ENCODE data around the gene TMSB15B.
"Not testable (repeated sequence)": the region's sequence is repeated elsewhere in the genome, so short reads cannot be mapped to it uniquely, and the experiment has no call there.

The TMSB15B gene

DNA sequence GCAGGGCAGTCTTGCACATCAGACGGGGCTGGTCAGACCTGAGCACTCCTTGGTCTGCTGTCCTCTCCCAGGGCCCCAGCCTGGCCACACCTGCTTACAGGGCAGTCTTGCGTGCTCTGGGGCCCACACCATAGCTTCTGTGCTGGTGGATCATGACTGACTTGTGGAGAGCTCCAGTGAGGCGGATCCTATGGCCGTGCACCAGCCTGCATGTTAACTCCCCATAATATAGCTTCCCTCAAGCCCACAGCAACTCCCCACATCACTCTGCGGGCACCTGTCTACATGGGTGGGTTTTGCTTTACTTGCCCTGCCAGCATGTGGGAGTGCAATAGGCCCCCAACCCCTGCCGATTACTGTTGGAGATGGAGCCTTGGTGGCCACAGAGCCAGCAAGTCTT, 8.2 kb upstream of the TMSB15B start:
- H3K4me3 ChIP-seq (ENCODE audit: control insufficient read depth in 1 of 7, extremely low read depth in 1 of 7, insufficient read depth in 4 of 7, low read depth in 2 of 7, low read length in 6 of 7) = no peak overlapping the region
- no peaks in the 10 kb centered on the region for H3K36me3 ChIP-seq (ENCODE audit: control insufficient read depth in 4 of 4, insufficient read depth in 4 of 4, low read length in 3 of 4)
- H3K27me3 ChIP-seq (replicated peaks in 2 of 5; ENCODE audit: control insufficient read depth in 4 of 5, insufficient read depth in 5 of 5, low read length in 4 of 5) = peaks cover 0 to 4% (median 0%) of the 10 kb centered on the region in 5 experiments
- no peak overlapping the region for H3K27ac ChIP-seq (ENCODE audit: insufficient read depth in 1 of 2, low read depth in 1 of 2, low read length in 2 of 2, poor library complexity in 1 of 2, severe bottlenecking in 2 of 2)
- ChIA-PET POLR2A (no interaction called here), CTCF (no interaction called here)
- 91% methylated on average over 4 of the region's 6 CpGs for WGBS (ENCODE audit: insufficient coverage)
- H3K4me1 ChIP-seq (ENCODE audit: control extremely low read depth in 1 of 4, control insufficient read depth in 4 of 4, insufficient read depth in 4 of 4, low read length in 3 of 4) = no peaks in the 10 kb centered on the region
- H3K9me3 ChIP-seq (ENCODE audit: control extremely low read depth in 1 of 5, control insufficient read depth in 4 of 5, insufficient read depth in 2 of 5, low read depth in 1 of 5, low read length in 4 of 5) = no peaks in the 10 kb centered on the region
- no peak for DNase-seq

DNA sequence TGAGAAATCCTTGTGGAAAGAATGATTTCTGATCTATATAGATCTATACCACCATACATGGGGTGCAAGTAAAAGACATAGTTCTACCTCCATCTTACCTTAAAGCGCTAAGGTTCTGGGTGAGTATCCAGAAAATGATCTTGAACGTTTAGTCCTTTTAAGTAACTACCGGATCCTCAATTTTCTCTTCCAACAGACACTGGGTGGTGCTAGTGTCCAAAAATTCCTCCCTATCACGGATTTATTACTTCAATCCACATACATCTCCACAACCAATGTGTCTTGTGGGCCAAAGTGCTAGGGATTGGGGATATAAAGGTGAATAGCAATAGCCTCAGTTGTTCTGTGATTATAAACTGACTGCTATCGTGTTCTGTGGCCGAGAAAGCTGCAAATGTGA, 1.8 kb upstream of the TMSB15B start:
- CTCF ChIA-PET; H3K9me3 ChIP-seq (ENCODE audit: control extremely low read depth in 1 of 5, control insufficient read depth in 4 of 5, insufficient read depth in 2 of 5, low read depth in 1 of 5, low read length in 4 of 5); H3K27me3 ChIP-seq (replicated peaks in 2 of 5; ENCODE audit: control insufficient read depth in 4 of 5, insufficient read depth in 5 of 5, low read length in 4 of 5); H3K27ac ChIP-seq (ENCODE audit: insufficient read depth in 1 of 2, low read depth in 1 of 2, low read length in 2 of 2, poor library complexity in 1 of 2, severe bottlenecking in 2 of 2); POLR2A ChIA-PET; DNase-seq; H3K4me3 ChIP-seq (ENCODE audit: control insufficient read depth in 1 of 7, extremely low read depth in 1 of 7, insufficient read depth in 4 of 7, low read depth in 2 of 7, low read length in 6 of 7); H3K36me3 ChIP-seq (ENCODE audit: control insufficient read depth in 4 of 4, insufficient read depth in 4 of 4, low read length in 3 of 4); H3K4me1 ChIP-seq (ENCODE audit: control extremely low read depth in 1 of 4, control insufficient read depth in 4 of 4, insufficient read depth in 4 of 4, low read length in 3 of 4): not testable (repeated sequence)
- no CpG with 5 or more reads among the region's 6 CpGs for WGBS (ENCODE audit: insufficient coverage)

DNA sequence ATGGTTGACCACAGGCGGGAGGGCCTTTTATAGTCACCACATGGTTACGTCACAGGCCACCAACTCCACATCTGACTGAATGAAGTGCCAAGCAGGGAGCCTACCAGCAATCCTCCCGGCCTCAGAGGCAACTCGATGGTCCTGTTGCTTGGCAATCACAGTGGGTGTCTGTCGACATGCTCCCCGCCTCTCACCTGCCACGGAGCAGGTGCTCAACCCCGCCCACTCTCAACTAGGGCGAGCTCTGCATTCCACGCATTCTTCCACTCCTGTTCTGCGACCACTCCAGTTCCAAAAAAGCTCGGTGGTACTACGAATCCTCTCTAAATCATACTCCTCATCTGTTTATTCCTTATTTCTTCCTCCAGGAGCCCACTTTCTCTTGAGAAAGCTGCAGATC, 21.1 kb downstream of the TMSB15B start:
- H3K9me3 ChIP-seq (ENCODE audit: control extremely low read depth in 1 of 5, control insufficient read depth in 4 of 5, insufficient read depth in 2 of 5, low read depth in 1 of 5, low read length in 4 of 5); H3K27me3 ChIP-seq (replicated peaks in 2 of 5; ENCODE audit: control insufficient read depth in 4 of 5, insufficient read depth in 5 of 5, low read length in 4 of 5); H3K27ac ChIP-seq (ENCODE audit: insufficient read depth in 1 of 2, low read depth in 1 of 2, low read length in 2 of 2, poor library complexity in 1 of 2, severe bottlenecking in 2 of 2); DNase-seq; CTCF ChIA-PET; H3K4me3 ChIP-seq (ENCODE audit: control insufficient read depth in 1 of 7, extremely low read depth in 1 of 7, insufficient read depth in 4 of 7, low read depth in 2 of 7, low read length in 6 of 7); H3K36me3 ChIP-seq (ENCODE audit: control insufficient read depth in 4 of 4, insufficient read depth in 4 of 4, low read length in 3 of 4); POLR2A ChIA-PET; H3K4me1 ChIP-seq (ENCODE audit: control extremely low read depth in 1 of 4, control insufficient read depth in 4 of 4, insufficient read depth in 4 of 4, low read length in 3 of 4): not testable (repeated sequence)
- WGBS (ENCODE audit: insufficient coverage) = no CpG with 5 or more reads among the region's 13 CpGs

DNA sequence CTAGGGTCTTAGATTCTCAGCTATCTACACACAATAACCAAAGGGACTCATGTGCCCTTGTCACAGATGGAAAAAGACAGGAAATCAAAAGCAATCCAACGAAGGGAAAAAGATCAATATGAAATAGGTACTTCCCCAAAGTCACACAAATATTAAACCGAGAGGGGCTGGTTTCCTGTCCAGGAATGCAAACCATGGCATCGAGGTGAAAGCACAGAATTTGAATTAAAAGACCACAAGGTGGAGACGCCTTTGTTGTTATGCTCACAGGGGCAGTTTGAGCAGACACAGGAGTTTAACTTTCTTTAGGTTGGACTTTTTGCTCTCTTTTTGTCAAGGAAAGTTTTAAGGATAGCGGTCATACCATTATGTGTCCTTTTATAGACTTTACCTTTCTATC, 36.8 kb downstream of the TMSB15B start:
- DNase-seq = no peak
- H3K27me3 ChIP-seq (replicated peaks in 2 of 5; ENCODE audit: control insufficient read depth in 4 of 5, insufficient read depth in 5 of 5, low read length in 4 of 5) = peaks cover 0 to 20% (median 4%) of the 10 kb centered on the region in 5 experiments
- no peak overlapping the region for H3K27ac ChIP-seq (ENCODE audit: insufficient read depth in 1 of 2, low read depth in 1 of 2, low read length in 2 of 2, poor library complexity in 1 of 2, severe bottlenecking in 2 of 2)
- POLR2A ChIA-PET = no interaction called here
- WGBS (ENCODE audit: insufficient coverage) = 46% methylated on average over 3 of the region's 5 CpGs
- H3K4me1 ChIP-seq (ENCODE audit: control extremely low read depth in 1 of 4, control insufficient read depth in 4 of 4, insufficient read depth in 4 of 4, low read length in 3 of 4) = no peaks in the 10 kb centered on the region
- H3K9me3 ChIP-seq (ENCODE audit: control extremely low read depth in 1 of 5, control insufficient read depth in 4 of 5, insufficient read depth in 2 of 5, low read depth in 1 of 5, low read length in 4 of 5) = no peaks in the 10 kb centered on the region
- no peak overlapping the region for H3K4me3 ChIP-seq (ENCODE audit: control insufficient read depth in 1 of 7, extremely low read depth in 1 of 7, insufficient read depth in 4 of 7, low read depth in 2 of 7, low read length in 6 of 7)
- no peaks in the 10 kb centered on the region for H3K36me3 ChIP-seq (ENCODE audit: control insufficient read depth in 4 of 4, insufficient read depth in 4 of 4, low read length in 3 of 4)
- CTCF ChIA-PET = no interaction called here

DNA sequence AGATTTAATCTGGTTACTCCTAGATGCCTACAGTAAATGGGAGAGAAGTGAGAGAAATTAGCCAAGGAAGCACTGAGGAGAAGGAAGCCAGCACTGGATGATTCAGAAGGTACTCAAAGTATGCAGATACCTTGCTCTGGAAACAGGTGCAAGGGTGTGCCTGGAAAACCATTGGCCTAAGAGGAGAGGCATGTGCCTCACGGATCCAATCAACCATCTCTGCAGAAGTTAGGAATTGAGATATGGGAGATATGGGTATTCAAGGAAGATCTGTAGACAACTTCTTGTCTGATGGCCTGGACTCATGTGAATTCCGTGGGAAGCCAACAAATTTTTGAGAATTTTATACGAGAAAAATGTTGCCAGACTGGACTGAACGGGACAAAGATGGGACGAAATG, 46.4 kb downstream of the TMSB15B start:
- Histone ChIP-seq H3K27me3 (replicated peaks in 2 of 5; ENCODE audit: control insufficient read depth in 4 of 5, insufficient read depth in 5 of 5, low read length in 4 of 5) (peaks cover 0 to 4% (median 1%) of the 10 kb centered on the region in 5 experiments), H3K36me3 (ENCODE audit: control insufficient read depth in 4 of 4, insufficient read depth in 4 of 4, low read length in 3 of 4) (no peaks in the 10 kb centered on the region), H3K9me3 (ENCODE audit: control extremely low read depth in 1 of 5, control insufficient read depth in 4 of 5, insufficient read depth in 2 of 5, low read depth in 1 of 5, low read length in 4 of 5) (peaks cover 0 to 2% (median 0%) of the 10 kb centered on the region in 5 experiments), H3K4me3 (ENCODE audit: control insufficient read depth in 1 of 7, extremely low read depth in 1 of 7, insufficient read depth in 4 of 7, low read depth in 2 of 7, low read length in 6 of 7) (no peak overlapping the region), H3K27ac (ENCODE audit: insufficient read depth in 1 of 2, low read depth in 1 of 2, low read length in 2 of 2, poor library complexity in 1 of 2, severe bottlenecking in 2 of 2) (no peak overlapping the region), H3K4me1 (ENCODE audit: control extremely low read depth in 1 of 4, control insufficient read depth in 4 of 4, insufficient read depth in 4 of 4, low read length in 3 of 4) (no peaks in the 10 kb centered on the region)
- DNase-seq = no peak
- POLR2A ChIA-PET = no interaction called here
- WGBS (ENCODE audit: insufficient coverage) = 75% methylated on average over 5 of the region's 5 CpGs
- CTCF ChIA-PET = no interaction called here

DNA sequence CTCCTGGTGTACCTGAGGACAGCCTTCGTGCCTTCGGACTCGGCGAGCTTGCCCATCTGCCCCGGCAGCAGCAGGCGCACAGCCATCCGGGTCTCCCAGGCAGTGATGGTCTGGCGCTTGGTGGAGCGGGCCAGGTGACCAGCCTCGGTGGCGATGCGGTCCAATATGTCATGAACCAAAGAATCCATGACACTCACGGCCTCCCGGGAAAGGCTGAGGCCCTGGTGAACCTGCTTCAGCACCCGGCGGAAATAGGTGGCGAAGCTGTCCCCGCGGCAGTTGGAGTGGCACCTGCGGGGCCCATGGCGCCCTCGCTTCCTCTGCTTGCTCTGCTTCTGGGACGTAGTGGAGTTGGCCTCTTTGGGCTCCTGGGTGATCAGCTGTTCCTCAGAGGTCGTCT, 50.7 kb downstream of the TMSB15B start:
- POLR2A ChIA-PET = no interaction called here
- DNase-seq = no peak
- 91% methylated on average over 23 of the region's 24 CpGs for WGBS (ENCODE audit: insufficient coverage)

DNA sequence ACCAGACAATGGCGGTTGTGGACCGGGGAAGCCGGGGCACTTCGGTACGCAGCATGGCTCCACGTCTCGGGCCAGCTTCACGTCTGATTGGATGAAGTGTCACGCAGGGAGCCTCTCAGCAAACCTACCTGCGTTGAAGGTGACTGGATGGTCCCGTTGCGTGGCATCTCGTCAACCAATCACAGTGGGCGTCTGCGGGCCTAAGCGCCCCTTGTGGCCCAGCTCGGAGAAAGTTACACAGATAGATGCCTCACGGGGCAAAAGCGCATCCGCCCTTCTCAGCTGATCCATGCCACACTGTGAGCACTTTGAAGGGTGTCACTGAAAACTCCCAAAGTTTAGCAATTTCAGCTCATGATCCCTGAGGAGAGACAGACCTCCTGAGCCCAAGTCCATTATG, 51.2 kb downstream of the TMSB15B start, which contains the start of gene H2BW1:
Gene H2BW1, minus strand, starts transcription at position 103 of the 400 bp plus-strand sequence. CDS start 132 bp downstream, outside the sequence.
- ChIA-PET CTCF (no interaction called here), POLR2A (no interaction called here)
- DNase-seq = no peak
- Histone ChIP-seq H3K4me3 (ENCODE audit: control insufficient read depth in 1 of 7, extremely low read depth in 1 of 7, insufficient read depth in 4 of 7, low read depth in 2 of 7, low read length in 6 of 7) (no peak within 1 kb of the TSS), H3K27ac (ENCODE audit: insufficient read depth in 1 of 2, low read depth in 1 of 2, low read length in 2 of 2, poor library complexity in 1 of 2, severe bottlenecking in 2 of 2) (no peak within 1 kb of the TSS), H3K9me3 (ENCODE audit: control extremely low read depth in 1 of 5, control insufficient read depth in 4 of 5, insufficient read depth in 2 of 5, low read depth in 1 of 5, low read length in 4 of 5) (peaks cover 0 to 2% (median 0%) of the 10 kb centered on the region in 5 experiments), H3K36me3 (ENCODE audit: control insufficient read depth in 4 of 4, insufficient read depth in 4 of 4, low read length in 3 of 4) (no peaks in the 10 kb centered on the region), H3K27me3 (replicated peaks in 2 of 5; ENCODE audit: control insufficient read depth in 4 of 5, insufficient read depth in 5 of 5, low read length in 4 of 5) (peaks cover 0 to 3% (median 0%) of the 10 kb centered on the region in 5 experiments), H3K4me1 (ENCODE audit: control extremely low read depth in 1 of 4, control insufficient read depth in 4 of 4, insufficient read depth in 4 of 4, low read length in 3 of 4) (no peaks in the 10 kb centered on the region)
- 88% methylated on average over 20 of the region's 20 CpGs for WGBS (ENCODE audit: insufficient coverage)

More for the DNA sequence above, 50.7 kb downstream of the TMSB15B start:
- H3K9me3 ChIP-seq (ENCODE audit: control extremely low read depth in 1 of 5, control insufficient read depth in 4 of 5, insufficient read depth in 2 of 5, low read depth in 1 of 5, low read length in 4 of 5) = peaks cover 0 to 2% (median 0%) of the 10 kb centered on the region in 5 experiments
- H3K27me3 ChIP-seq (replicated peaks in 2 of 5; ENCODE audit: control insufficient read depth in 4 of 5, insufficient read depth in 5 of 5, low read length in 4 of 5) = peaks cover 0 to 3% (median 0%) of the 10 kb centered on the region in 5 experiments
- no peaks in the 10 kb centered on the region for H3K4me1 ChIP-seq (ENCODE audit: control extremely low read depth in 1 of 4, control insufficient read depth in 4 of 4, insufficient read depth in 4 of 4, low read length in 3 of 4)
- H3K27ac ChIP-seq (ENCODE audit: insufficient read depth in 1 of 2, low read depth in 1 of 2, low read length in 2 of 2, poor library complexity in 1 of 2, severe bottlenecking in 2 of 2) = no peak overlapping the region
- H3K4me3 ChIP-seq (ENCODE audit: control insufficient read depth in 1 of 7, extremely low read depth in 1 of 7, insufficient read depth in 4 of 7, low read depth in 2 of 7, low read length in 6 of 7) = no peak overlapping the region
- CTCF ChIA-PET = no interaction called here
- H3K36me3 ChIP-seq (ENCODE audit: control insufficient read depth in 4 of 4, insufficient read depth in 4 of 4, low read length in 3 of 4) = no peaks in the 10 kb centered on the region
